Activated CD4-positive, alpha-beta T cell treated with anti-CD3 and anti-CD28 coated beads, Interleukin-2, amount 50 U/mL, for 4 hours (primary cell): ENCODE results near the gene FAM107B.
"Not testable (repeated sequence)": the region's sequence is repeated elsewhere in the genome, so short reads cannot be mapped to it uniquely, and the experiment has no call there.

Experiments used
- DNase-seq, 2 experiments: peaks; one replicate each; pipeline ENCODE4 v3.0.0-alpha.2; 2020

Gene FAM107B

DNA sequence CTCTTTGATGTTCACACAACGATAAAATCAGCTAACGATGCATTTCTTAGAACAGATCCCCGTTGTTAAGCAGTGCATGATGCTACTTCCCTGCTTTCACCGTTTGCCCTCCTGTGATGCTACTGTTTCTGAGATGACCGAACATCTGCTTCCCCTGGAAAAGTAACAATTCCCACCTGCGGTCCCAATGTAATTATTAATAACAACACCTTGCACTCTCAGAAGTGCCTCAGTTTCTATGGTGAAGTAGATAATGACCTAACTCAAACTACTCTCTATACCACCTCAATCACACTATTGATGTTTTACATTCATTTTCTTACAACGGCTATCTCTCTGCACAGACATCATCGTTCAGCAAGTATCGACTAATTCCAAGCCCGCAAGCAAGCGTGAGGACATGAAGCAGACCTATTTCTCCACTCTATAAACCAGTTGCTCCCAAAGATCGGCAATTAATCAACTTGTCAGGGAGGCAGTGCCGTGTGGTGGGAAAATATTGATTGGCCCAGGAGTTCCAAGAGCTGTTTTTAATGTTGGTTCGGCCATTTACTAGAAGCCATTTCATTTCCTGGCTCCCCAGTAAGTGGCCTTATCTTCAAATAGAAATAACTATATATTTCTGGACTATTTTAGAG is 42.7 kb downstream of the FAM107B start:
- DNase-seq = no peak

GRCh38 chr10:14728346-14728745 is 46.4 kb downstream of the FAM107B start:
- DNase-seq = no peak

- no peak for DNase-seq
Measured at GRCh38 chr10:14727924-14728323, 46.8 kb downstream of the FAM107B start.

GRCh38 chr10:14727465-14727864 is 47.2 kb downstream of the FAM107B start:
- DNase-seq = no peak

DNA sequence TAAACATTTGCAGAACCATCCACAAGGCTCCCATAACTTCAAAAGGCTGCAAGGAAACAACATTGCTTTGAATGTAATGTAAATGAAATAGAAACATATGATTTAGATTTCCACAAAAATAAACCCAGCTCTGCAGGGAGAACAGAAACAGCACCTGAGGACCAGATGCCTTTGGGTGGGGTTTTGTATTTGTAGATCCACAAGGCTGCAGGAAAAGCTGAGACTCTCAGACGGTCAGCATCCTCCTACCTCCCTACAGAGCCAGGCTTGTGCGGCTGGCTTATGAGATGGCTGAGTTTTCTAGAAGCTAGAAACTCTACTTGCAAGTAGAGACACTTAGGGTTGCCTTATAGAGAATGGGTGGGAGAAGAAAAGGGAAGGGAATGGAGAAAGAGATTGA is 49.8 kb downstream of the FAM107B start:
- no peak for DNase-seq

GRCh38 chr10:14723052-14723689 is 51.5 kb downstream of the FAM107B start:
- peak; percentile 3 to 8 for DNase-seq

- no peak for DNase-seq
Measured at GRCh38 chr10:14717552-14717951, 57.1 kb downstream of the FAM107B start.

DNA sequence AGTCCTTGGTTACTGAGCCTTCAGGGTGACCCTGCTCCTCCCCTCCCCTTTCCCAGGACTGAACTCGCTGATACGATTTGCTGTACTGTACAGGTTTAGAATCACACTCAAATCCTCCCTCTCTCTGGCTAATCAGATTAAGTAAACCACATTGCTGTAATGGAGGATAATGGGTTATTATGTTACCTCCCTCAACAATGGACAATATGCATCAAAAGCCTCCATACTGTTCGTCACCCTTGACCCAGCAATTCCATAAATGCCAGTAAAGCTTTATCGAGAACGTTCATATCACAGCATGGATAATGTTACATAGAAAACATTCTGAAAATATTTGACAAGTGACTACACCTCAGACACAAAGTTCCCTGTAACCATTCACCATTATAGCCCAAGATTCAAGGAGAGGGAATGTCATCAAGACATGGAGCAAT is 61.7 kb downstream of the FAM107B start:
- DNase-seq = no peak

- DNase-seq = not testable (repeated sequence)
Measured at GRCh38 chr10:14709344-14709743, 65.4 kb downstream of the FAM107B start.

- no peak for DNase-seq
Measured at GRCh38 chr10:14707481-14707880, 67.2 kb downstream of the FAM107B start.

GRCh38 chr10:14705548-14706230 is 69.0 kb downstream of the FAM107B start:
- no peak for DNase-seq

GRCh38 chr10:14703631-14704001 is 71.1 kb downstream of the FAM107B start:
- no peak for DNase-seq

DNA sequence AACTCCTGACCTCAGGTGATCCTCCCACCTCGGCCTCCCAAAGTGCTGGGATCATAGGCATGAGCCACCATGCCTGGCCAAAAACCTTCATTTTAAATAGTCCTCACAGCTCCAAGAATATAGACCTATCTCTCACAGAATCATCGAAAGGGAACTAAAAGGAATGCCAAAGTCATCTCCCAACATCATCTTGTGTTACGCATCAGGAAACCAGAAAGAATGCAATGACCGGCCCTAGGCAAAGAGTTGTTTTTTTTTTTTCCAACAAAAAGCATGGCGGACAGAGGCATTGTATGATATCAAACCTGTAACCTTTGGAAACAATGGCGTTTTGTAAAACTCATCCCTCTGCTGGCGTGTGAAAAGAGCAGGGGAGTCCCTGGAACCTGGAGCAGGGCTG is 73.2 kb downstream of the FAM107B start:
- DNase-seq = no peak

- DNase-seq = no peak
Measured at GRCh38 chr10:14700546-14700945, 74.2 kb downstream of the FAM107B start.

- DNase-seq = no peak
Measured at GRCh38 chr10:14699482-14699881, 75.2 kb downstream of the FAM107B start.

DNA sequence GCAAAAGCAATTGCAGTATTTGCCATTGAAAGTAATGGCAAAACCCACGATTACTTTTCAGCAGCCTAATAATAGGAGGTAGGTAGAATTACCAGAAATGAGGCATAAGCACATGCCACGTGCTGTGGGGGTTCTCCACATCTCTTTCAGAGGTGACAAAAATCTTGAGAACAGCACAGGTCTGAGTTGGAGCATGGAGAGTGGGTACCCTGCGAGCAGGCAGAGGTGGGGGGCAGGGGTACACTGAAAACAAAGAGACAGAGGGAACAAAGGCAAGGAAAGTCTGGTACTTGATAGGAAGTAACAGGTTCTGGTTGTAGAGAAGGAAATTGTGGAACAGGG is 75.9 kb downstream of the FAM107B start:
- DNase-seq = no peak

DNA sequence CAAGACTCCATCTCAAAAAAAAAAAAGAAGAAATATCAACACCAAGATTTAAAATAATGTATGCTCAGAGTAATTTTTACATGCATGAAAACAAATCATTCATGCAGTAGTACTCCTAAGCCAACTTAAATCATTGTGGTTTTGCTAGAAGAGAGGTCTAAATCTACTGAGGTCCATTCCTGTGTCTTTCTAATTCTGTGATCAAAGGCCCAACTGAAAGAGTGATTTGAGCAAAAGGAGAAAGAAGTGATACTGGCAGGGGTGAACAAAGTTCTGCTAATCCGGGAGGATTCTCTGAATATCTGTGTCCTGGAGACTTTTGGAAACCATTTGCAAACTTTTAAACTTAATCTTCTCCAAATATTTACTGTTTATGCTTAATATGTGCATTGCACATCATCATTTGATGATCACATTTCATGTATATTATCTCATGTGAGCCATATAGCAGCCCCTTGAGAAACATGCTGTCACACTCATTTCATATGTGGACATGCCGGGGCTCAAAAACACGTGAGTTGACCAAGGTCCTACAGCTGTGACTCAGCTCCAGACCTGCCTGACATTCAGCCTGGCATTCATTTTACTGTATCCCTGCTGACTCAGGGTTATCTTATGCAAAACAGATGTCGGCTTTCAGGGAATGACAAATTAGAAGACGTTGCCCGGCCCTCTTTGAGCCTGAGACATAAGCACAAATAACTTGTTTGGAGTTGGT is 76.4 kb downstream of the FAM107B start:
- no peak for DNase-seq

DNA sequence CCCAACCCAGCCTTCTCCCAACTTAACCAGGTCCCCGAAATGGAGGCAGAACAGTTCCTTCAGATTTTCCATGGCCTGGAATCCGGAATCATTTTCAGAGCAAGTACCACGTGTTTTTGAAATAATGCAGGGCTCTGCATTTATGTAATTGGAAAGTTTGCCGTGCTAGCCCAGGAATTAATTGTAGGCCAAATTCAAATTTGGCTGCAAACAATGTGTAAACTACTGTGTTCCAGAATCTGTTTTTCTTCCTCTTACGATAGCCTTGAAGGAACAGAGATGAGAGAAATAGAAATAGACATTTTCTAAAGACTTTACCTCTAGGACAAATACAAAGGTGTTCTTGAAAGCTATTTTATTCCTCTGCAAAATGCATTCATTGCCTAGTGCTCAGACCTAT is 77.4 kb downstream of the FAM107B start:
- no peak for DNase-seq

- DNase-seq = no peak
Measured at GRCh38 chr10:14696821-14697220, 77.9 kb downstream of the FAM107B start.

DNA sequence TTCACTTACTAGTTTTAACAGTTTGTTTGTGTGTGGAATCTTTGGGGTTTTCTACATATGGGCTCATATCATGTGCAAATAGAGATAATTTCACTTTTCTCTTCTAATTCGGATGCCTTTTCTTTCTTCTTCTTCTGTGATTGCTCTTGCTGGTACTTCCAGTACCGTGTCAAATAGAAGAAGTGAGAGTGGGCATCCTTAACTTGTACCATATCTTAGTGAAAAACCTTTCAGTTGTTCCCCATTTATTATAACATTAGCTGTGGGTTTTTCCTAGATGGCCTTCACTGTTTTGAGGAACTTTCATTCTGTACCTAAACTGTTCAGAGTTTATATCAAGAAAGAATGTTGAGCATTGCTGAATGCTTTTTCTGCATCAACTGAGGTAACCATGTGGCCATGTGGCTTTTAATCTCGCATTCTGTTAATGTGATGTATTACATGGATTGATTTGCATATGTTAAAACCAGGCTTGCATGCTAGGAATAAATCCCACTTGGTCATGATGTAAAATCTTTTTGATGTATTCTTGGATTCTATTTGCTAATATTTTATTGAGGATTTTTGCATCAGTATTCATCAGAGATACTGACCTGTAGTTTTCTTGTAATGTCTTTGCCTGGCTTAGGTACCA is 78.7 kb downstream of the FAM107B start:
- no peak for DNase-seq

GRCh38 chr10:14693891-14694290 is 80.8 kb downstream of the FAM107B start:
- no peak for DNase-seq

GRCh38 chr10:14692344-14693076 is 82.2 kb downstream of the FAM107B start:
- DNase-seq = no peak

DNA sequence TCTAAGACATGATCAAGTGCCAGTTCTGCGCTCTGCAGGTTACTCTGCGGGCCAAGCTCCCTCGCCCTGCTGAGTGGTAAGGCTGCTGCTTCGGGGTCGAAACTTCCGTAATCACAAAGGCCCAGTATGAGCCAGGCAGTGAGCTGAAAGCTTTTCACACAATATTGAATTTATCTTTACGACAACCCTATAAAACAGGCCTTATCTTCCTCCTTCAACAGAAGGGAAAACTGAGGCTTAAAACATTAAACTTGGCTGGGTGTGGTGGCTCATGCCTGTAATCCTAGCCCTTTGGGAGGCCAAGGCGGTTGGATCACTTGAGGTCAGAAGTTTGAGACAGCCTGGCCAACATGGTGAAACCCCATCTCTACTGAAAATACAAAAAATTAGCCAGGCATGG is 83.3 kb downstream of the FAM107B start:
- no peak for DNase-seq
